HG02981 (cell line): ENCODE results near the gene SELENON.

Source experiments
- ATAC-seq: cut with Tn5 transposase; IDR thresholded peaks from one replicate; pipeline ENCODE4 v1.9.1; 2021; ENCODE audit warnings: mild to moderate bottlenecking, moderate library complexity; ENCODE audit not compliant: unreplicated experiment

SELENON gene

GRCh38 chr1:25858906-25859789 lies 59.2 kb downstream of the SELENON start, which contains the start of gene AUNIP:
AUNIP (minus strand) TSS chr1:25859457; CDS start chr1:25859357, 100 bp downstream.
- peak; percentile 81 for ATAC-seq

- ATAC-seq: no peak
Measured at GRCh38 chr1:25861316-25862286, 61.6 kb downstream of the SELENON start.

GRCh38 chr1:25862785-25863485 lies 62.9 kb downstream of the SELENON start:
- ATAC-seq: no peak

- ATAC-seq: no peak
Measured at GRCh38 chr1:25863486-25864262, 63.7 kb downstream of the SELENON start.

GRCh38 chr1:25864434-25864833 lies 64.4 kb downstream of the SELENON start:
- no peak for ATAC-seq

GRCh38 chr1:25866288-25866687 lies 66.3 kb downstream of the SELENON start:
- ATAC-seq: no peak

- ATAC-seq: no peak
Measured at GRCh38 chr1:25867210-25867991, 67.4 kb downstream of the SELENON start.
